Measurements from ENCODE around the gene DPP6. TPM values are rescaled to one million over a fixed set of nuclear protein-coding genes. Genes with fewer than 3 reads are reported as not detected.

Gene DPP6
- total RNA-seq, 1 donor from 2014 or later: not detected

GRCh38 chr7:154874409-154875113 lies 822.4 kb downstream of the DPP6 start:
- DNase-seq (ENCODE audit: low read depth in 2 of 2): no peak

GRCh38 chr7:154875297-154875696 lies 823.1 kb downstream of the DPP6 start:
- DNase-seq (ENCODE audit: low read depth in 2 of 2): no peak

GRCh38 chr7:154876516-154876915 lies 824.3 kb downstream of the DPP6 start:
- no peak for DNase-seq (ENCODE audit: low read depth in 2 of 2)

GRCh38 chr7:154877031-154877430 lies 824.8 kb downstream of the DPP6 start:
- no peak for DNase-seq (ENCODE audit: low read depth in 2 of 2)

- no peak for DNase-seq (ENCODE audit: low read depth in 2 of 2)
These were observed 827.4 kb downstream of the DPP6 start for GRCh38 chr7:154879629-154880028.

GRCh38 chr7:154880513-154880912 lies 828.3 kb downstream of the DPP6 start:
- no peak for DNase-seq (ENCODE audit: low read depth in 2 of 2)

GRCh38 chr7:154881026-154881425 lies 828.8 kb downstream of the DPP6 start:
- no peak for DNase-seq (ENCODE audit: low read depth in 2 of 2)

GRCh38 chr7:154881526-154881925 lies 829.3 kb downstream of the DPP6 start:
- DNase-seq (ENCODE audit: low read depth in 2 of 2): no peak

GRCh38 chr7:154882931-154883474 lies 830.8 kb downstream of the DPP6 start:
- DNase-seq (ENCODE audit: low read depth in 2 of 2): no peak

- no peak for DNase-seq (ENCODE audit: low read depth in 2 of 2)
These were observed 832.2 kb downstream of the DPP6 start for GRCh38 chr7:154884348-154884920.

GRCh38 chr7:154886591-154886990 lies 834.4 kb downstream of the DPP6 start:
- DNase-seq (ENCODE audit: low read depth in 2 of 2): no peak

GRCh38 chr7:154888690-154889089 lies 836.5 kb downstream of the DPP6 start:
- no peak for DNase-seq (ENCODE audit: low read depth in 2 of 2)

GRCh38 chr7:154892459-154892858 lies 840.3 kb downstream of the DPP6 start:
- DNase-seq (ENCODE audit: low read depth in 2 of 2): no peak

GRCh38 chr7:154896076-154896475 lies 843.9 kb downstream of the DPP6 start:
- no peak for DNase-seq (ENCODE audit: low read depth in 2 of 2)

- DNase-seq (ENCODE audit: low read depth in 2 of 2): no peak
These were observed 847.0 kb downstream of the DPP6 start for GRCh38 chr7:154898973-154899855.

GRCh38 chr7:154899862-154900261 lies 847.7 kb downstream of the DPP6 start:
- no peak for DNase-seq (ENCODE audit: low read depth in 2 of 2)

- no peak for DNase-seq (ENCODE audit: low read depth in 2 of 2)
These were observed 850.4 kb downstream of the DPP6 start for GRCh38 chr7:154902600-154903082.

- DNase-seq (ENCODE audit: low read depth in 2 of 2): no peak
These were observed 851.0 kb downstream of the DPP6 start for GRCh38 chr7:154903083-154903731.

GRCh38 chr7:154905146-154905545 lies 852.9 kb downstream of the DPP6 start:
- DNase-seq (ENCODE audit: low read depth in 2 of 2): no peak

- no peak for DNase-seq (ENCODE audit: low read depth in 2 of 2)
These were observed 853.4 kb downstream of the DPP6 start for GRCh38 chr7:154905615-154906014.

- DNase-seq (ENCODE audit: low read depth in 2 of 2): no peak
These were observed 854.0 kb downstream of the DPP6 start for GRCh38 chr7:154906201-154906600.

Measured in dermis microvascular lymphatic vessel endothelial cell (primary cell).